H1 (cell line): ENCODE measurements around the gene HOMER2.

Experiments used
- ATF2 ChIP-seq: IDR thresholded peaks from 2 replicates; pipeline ENCODE4 v1.6.1; 2012; ENCODE audit warnings: low read length, inconsistent platforms
- CTBP2 ChIP-seq: IDR thresholded peaks from 2 replicates; pipeline ENCODE4 v1.7.0; 2011; ENCODE audit warnings: borderline replicate concordance, mild to moderate bottlenecking, moderate library complexity, mixed read lengths, low read length; ENCODE audit not compliant: insufficient read depth, insufficient read length
- CTCF ChIP-seq, 3 experiments: IDR thresholded peaks; 1 replicate in 2 of 3; 2 replicates in 1 of 3; pipeline versions ENCODE4 v1.5.1 to v1.6.1; 2011; ENCODE audit warnings: low read length in 3 of 3, mild to moderate bottlenecking in 3 of 3, inconsistent platforms in 2 of 3, low read depth in 1 of 3, moderate library complexity in 1 of 3; ENCODE audit not compliant: insufficient read depth in 1 of 3; ENCODE audit errors: control extremely low read depth in 1 of 3
- EP300 ChIP-seq, 2 experiments: IDR thresholded peaks; 1 replicate in 1 of 2; 2 replicates in 1 of 2; pipeline ENCODE4 v1.6.1; 2011 to 2012; ENCODE audit warnings: low read depth in 2 of 2, low read length in 2 of 2, mild to moderate bottlenecking in 2 of 2, borderline replicate concordance in 1 of 2, inconsistent platforms in 1 of 2, moderate library complexity in 1 of 2
- POLR2A ChIP-seq, 2 experiments: IDR thresholded peaks; 1 replicate in 1 of 2; 2 replicates in 1 of 2; pipeline ENCODE4 v1.6.1; 2011; ENCODE audit warnings: low read depth in 2 of 2, low read length in 2 of 2, mild to moderate bottlenecking in 2 of 2; ENCODE audit errors: control extremely low read depth in 1 of 2
- POLR2AphosphoS5 ChIP-seq: IDR thresholded peaks from 2 replicates; pipeline ENCODE4 v1.6.1; 2011; ENCODE audit warnings: low read depth, low read length
- RAD21 ChIP-seq, 2 experiments: IDR thresholded peaks in 1 of 2; conservative IDR thresholded peaks in 1 of 2; 2 replicates each; pipeline ENCODE4 v1.6.1; 2011; ENCODE audit warnings: low read depth in 2 of 2, low read length in 2 of 2, improper control_type of control experiment in 1 of 2, inconsistent platforms in 1 of 2, mild to moderate bottlenecking in 1 of 2, moderate library complexity in 1 of 2
- RNF2 ChIP-seq: fragments of 200-900, 300-1000 bp; sonication (generic); IDR thresholded peaks from 2 replicates; pipeline ENCODE4 v1.7.1; 2016; ENCODE audit warnings: borderline replicate concordance, low read depth, mild to moderate bottlenecking, antibody characterized with exemption, low read length; ENCODE audit not compliant: poor library complexity, severe bottlenecking; ENCODE audit errors: missing control alignments
- SP2 ChIP-seq: IDR thresholded peaks from 2 replicates; pipeline ENCODE4 v1.6.1; 2012; ENCODE audit warnings: mild to moderate bottlenecking, low read length, inconsistent platforms
- SRF ChIP-seq: IDR thresholded peaks from 2 replicates; pipeline ENCODE4 v1.6.1; 2011; ENCODE audit warnings: mild to moderate bottlenecking, low read depth, low read length, moderate library complexity
- TEAD4 ChIP-seq: IDR thresholded peaks from 2 replicates; pipeline ENCODE4 v1.6.1; 2012; ENCODE audit warnings: low read depth, low read length, inconsistent platforms, mixed read lengths
- YY1 ChIP-seq: IDR thresholded peaks from 2 replicates; pipeline ENCODE4 v1.6.1; 2011; ENCODE audit warnings: low read depth, mild to moderate bottlenecking, low read length

- TF ChIP-seq POLR2A (IDR thresholded peaks at IDR 0.05; ENCODE audit: control extremely low read depth in 1 of 2, low read depth in 2 of 2, low read length in 2 of 2) = no peak
- no peak for TF ChIP-seq YY1
- TF ChIP-seq POLR2AphosphoS5 = no peak
- no peak for TF ChIP-seq CTBP2
- no peak for TF ChIP-seq EP300 (IDR thresholded peaks at IDR 0.05; ENCODE audit: borderline replicate concordance in 1 of 2, low read depth in 2 of 2, low read length in 2 of 2)
- no peak for TF ChIP-seq RNF2
- no peak for TF ChIP-seq SP2
- no peak for TF ChIP-seq CTCF (IDR thresholded peaks at IDR 0.05; ENCODE audit: control extremely low read depth in 1 of 3, insufficient read depth in 1 of 3, low read depth in 1 of 3, low read length in 3 of 3)
- no peak for TF ChIP-seq RAD21 (IDR thresholded peaks at IDR 0.05 in 1 of 2, conservative IDR thresholded peaks at IDR 0.05 in 1 of 2; ENCODE audit: low read depth in 2 of 2, low read length in 2 of 2)
- TF ChIP-seq ATF2 = no peak
- no peak for TF ChIP-seq SRF
- no peak for TF ChIP-seq TEAD4
These were observed 46.9 kb upstream of the HOMER2 start for GRCh38 chr15:82999426-82999825.
